PFSK-1 (cell line): Measurements from ENCODE around the gene CTNNBL1.

Source experiments
- FOXP2 ChIP-seq: optimal IDR thresholded peaks from 2 replicates; pipeline ENCODE3; 2011; ENCODE audit warnings: borderline replicate concordance, control low read depth, inconsistent platforms; ENCODE audit not compliant: insufficient read depth; ENCODE audit errors: extremely low read length, extremely low read depth
- POLR2AphosphoS5 ChIP-seq: IDR thresholded peaks from 2 replicates; pipeline ENCODE4 v1.6.1; 2012; ENCODE audit warnings: low read depth, mild to moderate bottlenecking, control low read depth, low read length, moderate library complexity
- SIN3A ChIP-seq: IDR thresholded peaks from 2 replicates; pipeline ENCODE4 v1.6.1; 2012; ENCODE audit warnings: mild to moderate bottlenecking, low read length, moderate library complexity, borderline replicate concordance; ENCODE audit not compliant: insufficient read depth
- TAF1 ChIP-seq: IDR thresholded peaks from 2 replicates; pipeline ENCODE4 v1.6.1; 2012; ENCODE audit warnings: low read length, control low read depth, borderline replicate concordance; ENCODE audit not compliant: insufficient read depth
- TF ChIP-seq, protein P1 (sequence below), 2 experiments: IDR thresholded peaks; 2 replicates each; pipeline versions ENCODE4 v1.6.1 to v1.8.0; 2011 to 2012; ENCODE audit warnings: low read depth in 2 of 2, low read length in 2 of 2, control low read depth in 1 of 2, inconsistent platforms in 1 of 2, mild to moderate bottlenecking in 1 of 2, moderate library complexity in 1 of 2; ENCODE audit not compliant: insufficient read depth in 1 of 2

The CTNNBL1 gene

DNA sequence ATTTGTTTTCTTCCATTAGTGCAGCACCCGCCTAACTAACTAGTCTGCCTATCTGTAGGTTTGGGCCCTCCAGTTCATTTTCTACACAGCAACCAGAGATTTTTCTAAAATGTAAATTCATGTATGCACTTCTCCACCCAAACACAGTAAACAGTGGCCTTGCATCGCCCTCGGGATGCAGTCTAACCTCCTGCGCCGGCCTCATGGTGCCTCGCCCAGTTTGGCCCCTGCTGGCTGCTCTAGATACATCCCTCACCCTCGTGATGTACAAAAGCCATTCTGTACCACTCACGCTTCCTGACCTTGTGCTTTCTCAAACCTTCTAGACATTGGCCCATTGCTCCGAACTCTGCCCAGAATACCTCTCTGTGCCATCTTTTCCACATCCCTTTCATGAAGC is 155.3 kb downstream of the CTNNBL1 start:
- no peak for TF ChIP-seq FOXP2
- TF ChIP-seq, protein P1, sequence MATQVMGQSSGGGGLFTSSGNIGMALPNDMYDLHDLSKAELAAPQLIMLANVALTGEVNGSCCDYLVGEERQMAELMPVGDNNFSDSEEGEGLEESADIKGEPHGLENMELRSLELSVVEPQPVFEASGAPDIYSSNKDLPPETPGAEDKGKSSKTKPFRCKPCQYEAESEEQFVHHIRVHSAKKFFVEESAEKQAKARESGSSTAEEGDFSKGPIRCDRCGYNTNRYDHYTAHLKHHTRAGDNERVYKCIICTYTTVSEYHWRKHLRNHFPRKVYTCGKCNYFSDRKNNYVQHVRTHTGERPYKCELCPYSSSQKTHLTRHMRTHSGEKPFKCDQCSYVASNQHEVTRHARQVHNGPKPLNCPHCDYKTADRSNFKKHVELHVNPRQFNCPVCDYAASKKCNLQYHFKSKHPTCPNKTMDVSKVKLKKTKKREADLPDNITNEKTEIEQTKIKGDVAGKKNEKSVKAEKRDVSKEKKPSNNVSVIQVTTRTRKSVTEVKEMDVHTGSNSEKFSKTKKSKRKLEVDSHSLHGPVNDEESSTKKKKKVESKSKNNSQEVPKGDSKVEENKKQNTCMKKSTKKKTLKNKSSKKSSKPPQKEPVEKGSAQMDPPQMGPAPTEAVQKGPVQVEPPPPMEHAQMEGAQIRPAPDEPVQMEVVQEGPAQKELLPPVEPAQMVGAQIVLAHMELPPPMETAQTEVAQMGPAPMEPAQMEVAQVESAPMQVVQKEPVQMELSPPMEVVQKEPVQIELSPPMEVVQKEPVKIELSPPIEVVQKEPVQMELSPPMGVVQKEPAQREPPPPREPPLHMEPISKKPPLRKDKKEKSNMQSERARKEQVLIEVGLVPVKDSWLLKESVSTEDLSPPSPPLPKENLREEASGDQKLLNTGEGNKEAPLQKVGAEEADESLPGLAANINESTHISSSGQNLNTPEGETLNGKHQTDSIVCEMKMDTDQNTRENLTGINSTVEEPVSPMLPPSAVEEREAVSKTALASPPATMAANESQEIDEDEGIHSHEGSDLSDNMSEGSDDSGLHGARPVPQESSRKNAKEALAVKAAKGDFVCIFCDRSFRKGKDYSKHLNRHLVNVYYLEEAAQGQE (IDR thresholded peaks at IDR 0.05; ENCODE audit: insufficient read depth in 1 of 2, low read depth in 2 of 2, low read length in 2 of 2), result no peak
- TF ChIP-seq POLR2AphosphoS5, result no peak
- TF ChIP-seq TAF1, result no peak
- TF ChIP-seq SIN3A, result no peak

DNA sequence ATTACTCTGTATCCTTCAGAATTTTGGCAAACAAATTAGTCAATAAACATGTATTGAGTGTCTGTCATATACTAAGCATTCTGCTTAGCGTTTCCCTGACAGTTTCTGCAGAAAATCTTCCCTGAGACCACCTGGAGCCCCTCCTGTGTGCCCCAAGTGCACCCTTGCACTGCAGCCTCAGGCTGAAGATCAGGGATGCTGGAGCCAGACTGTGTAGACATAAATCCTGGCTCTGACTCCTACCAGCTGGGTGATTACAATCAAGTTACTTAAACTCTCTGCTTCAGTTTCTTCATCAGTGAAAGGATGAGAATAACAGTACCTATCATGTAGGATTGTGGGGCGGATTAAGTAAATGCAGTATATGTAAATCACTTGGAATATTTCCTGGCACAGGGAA is 155.7 kb downstream of the CTNNBL1 start:
- no peak for TF ChIP-seq POLR2AphosphoS5

DNA sequence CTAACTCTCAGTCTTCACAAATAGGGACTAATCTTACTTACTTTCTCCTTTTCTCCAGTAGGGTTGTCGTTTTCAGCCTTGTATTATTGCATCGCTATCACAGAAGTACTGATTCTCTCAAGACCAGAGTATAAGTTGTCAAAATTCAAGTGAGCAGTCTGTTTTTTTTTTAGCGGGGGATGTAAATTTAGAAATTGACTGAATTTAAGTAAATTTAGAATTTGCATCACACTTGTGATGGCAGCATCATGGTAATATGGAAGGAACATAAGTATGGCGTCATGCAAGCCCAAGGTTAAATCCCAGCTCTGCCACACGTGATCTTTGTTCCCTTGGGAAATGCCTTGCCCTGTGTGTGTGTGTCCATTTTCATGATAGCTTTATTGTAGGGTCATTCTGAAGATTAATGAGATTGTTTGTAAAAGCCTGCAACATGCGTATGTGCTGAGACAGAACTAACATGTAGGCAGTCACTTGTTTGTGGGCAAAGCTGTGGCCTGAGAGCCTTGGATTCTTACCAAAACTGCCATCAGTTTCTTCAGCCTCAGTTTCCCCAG is 156.3 kb downstream of the CTNNBL1 start:
- no peak for TF ChIP-seq TAF1
- no peak for TF ChIP-seq POLR2AphosphoS5
- TF ChIP-seq FOXP2, result no peak

DNA sequence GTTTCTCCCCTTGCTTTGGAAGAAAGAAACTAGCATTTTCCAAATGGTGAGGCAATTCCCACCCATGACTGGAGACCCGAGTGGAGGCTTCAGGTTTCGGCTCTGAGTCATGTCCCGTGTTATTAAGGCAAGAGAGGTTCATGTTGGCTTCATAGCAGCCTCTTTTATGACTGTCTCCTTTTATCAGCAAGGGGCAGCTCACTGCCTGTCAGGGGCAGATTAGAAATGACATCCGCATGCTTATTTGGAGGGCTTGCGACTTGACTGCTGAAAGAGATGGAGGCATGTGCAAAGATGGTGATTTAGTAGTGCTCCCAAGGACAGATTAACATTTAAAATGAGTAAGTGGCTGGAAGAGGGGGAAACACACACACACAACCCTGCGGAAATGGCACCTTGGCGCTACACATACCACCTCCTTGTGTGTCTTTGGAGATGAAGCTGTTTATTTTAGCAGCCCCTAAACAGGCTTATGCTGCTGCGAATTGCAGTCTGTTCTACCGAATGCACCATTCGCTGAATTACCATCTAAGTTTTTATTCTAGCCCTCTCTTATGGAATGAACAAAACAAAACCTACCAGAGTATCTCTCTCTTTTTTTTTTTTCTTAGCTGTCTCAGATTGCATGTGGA is 157.0 kb downstream of the CTNNBL1 start:
- no peak for TF ChIP-seq TAF1
- TF ChIP-seq, protein P1 (IDR thresholded peaks at IDR 0.05; ENCODE audit: insufficient read depth in 1 of 2, low read depth in 2 of 2, low read length in 2 of 2), result no peak

DNA sequence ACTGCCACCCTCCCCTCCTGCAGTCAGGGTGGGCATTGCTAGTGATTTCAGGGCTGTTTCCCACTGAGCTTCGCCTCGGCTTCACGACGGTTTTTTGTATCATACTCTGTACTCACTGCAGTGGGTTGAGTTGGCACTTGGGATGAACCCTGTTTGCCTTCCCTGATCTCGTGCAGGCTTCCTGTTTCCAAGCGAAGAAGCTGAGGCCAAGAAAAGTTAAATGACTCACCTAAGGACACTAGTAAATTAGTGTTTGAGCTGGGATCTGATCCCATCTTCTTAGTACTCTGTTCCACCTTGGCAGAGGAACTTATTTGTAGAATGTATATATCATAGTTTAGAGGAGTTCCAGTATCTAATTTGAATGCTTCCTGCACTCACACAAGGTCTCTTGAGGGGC is 158.8 kb downstream of the CTNNBL1 start:
- TF ChIP-seq SIN3A (no peak), FOXP2 (no peak), POLR2AphosphoS5 (no peak), TAF1 (no peak)
- TF ChIP-seq, protein P1 (IDR thresholded peaks at IDR 0.05; ENCODE audit: insufficient read depth in 1 of 2, low read depth in 2 of 2, low read length in 2 of 2), result no peak

DNA sequence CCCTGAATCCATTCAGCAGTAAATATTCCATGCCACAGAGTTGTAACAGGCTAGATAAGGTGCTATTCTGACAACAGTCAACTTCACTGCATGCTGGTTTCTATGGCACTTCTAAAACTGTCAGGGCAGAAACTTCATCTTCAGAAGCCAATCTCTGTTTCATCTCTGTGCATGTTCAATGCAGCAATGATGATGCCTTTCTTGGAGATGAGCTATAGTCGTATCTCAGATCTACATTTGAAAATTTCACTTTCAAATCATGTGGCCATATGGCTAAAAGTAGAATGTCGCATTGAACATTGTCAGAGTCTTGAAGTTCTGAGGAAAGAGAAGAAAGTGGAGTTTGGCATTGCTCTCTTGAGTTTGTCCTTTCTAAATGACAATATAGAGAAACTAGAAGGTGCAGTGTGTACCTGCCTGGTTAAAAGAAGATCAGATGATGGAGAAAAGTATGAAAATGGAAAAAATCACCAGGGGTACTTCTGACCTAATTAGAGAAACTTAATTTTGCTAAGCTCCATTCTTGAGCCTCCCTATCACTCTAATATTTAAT is 160.1 kb downstream of the CTNNBL1 start:
- TF ChIP-seq FOXP2 (no peak), POLR2AphosphoS5 (no peak), SIN3A (no peak), TAF1 (no peak)
- TF ChIP-seq, protein P1 (IDR thresholded peaks at IDR 0.05; ENCODE audit: insufficient read depth in 1 of 2, low read depth in 2 of 2, low read length in 2 of 2), result no peak
